ENCODE data around the gene TRDMT1. TPM values are rescaled to one million over a fixed set of nuclear protein-coding genes. Genes with fewer than 3 reads are reported as not detected.

TRDMT1 gene
- total RNA-seq, 2 donors from 2014 or later = 7.3 to 7.5 TPM

GRCh38 chr10:17226891-17227303, 25.4 kb upstream of the TRDMT1 start:
- intact Hi-C loops (cut with DNase I) = no loop called here
- 79 to 91% methylated on average over 8 of the region's 8 CpGs for WGBS, 2 donors
- no peak for TF ChIP-seq POLR2A (IDR thresholded peaks at IDR 0.05)
- TF ChIP-seq, protein P1, sequence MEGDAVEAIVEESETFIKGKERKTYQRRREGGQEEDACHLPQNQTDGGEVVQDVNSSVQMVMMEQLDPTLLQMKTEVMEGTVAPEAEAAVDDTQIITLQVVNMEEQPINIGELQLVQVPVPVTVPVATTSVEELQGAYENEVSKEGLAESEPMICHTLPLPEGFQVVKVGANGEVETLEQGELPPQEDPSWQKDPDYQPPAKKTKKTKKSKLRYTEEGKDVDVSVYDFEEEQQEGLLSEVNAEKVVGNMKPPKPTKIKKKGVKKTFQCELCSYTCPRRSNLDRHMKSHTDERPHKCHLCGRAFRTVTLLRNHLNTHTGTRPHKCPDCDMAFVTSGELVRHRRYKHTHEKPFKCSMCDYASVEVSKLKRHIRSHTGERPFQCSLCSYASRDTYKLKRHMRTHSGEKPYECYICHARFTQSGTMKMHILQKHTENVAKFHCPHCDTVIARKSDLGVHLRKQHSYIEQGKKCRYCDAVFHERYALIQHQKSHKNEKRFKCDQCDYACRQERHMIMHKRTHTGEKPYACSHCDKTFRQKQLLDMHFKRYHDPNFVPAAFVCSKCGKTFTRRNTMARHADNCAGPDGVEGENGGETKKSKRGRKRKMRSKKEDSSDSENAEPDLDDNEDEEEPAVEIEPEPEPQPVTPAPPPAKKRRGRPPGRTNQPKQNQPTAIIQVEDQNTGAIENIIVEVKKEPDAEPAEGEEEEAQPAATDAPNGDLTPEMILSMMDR (IDR thresholded peaks at IDR 0.05) = no peak
- Histone ChIP-seq H3K27me3 (no peaks in the 10 kb centered on the region), H3K4me3 (no peak overlapping the region), H3K27ac (peak overlapping the region in 3 of 4 donors; percentile 90 to 98 (median 90)), H3K4me1 (peaks cover 47% of the 10 kb centered on the region), H3K9me3 (no peaks in the 10 kb centered on the region), H3K36me3 (replicated peaks in 1 of 2; ENCODE audit: insufficient read depth in 1 of 2, low read depth in 2 of 2) (no peaks in the 10 kb centered on the region)
- no peak for DNase-seq
- no peak for ATAC-seq

- no peaks in the 10 kb centered on the region for H3K36me3 ChIP-seq (replicated peaks in 1 of 2; ENCODE audit: insufficient read depth in 1 of 2, low read depth in 2 of 2)
- H3K27me3 ChIP-seq = no peaks in the 10 kb centered on the region
- peaks cover 36% of the 10 kb centered on the region for H3K4me1 ChIP-seq
- intact Hi-C loops (cut with DNase I) = no loop called here
- no peak overlapping the region for H3K4me3 ChIP-seq
- ATAC-seq (no peak), DNase-seq (no peak)
- H3K9me3 ChIP-seq = no peaks in the 10 kb centered on the region
- 72 to 75% methylated on average over 4 of the region's 4 CpGs for WGBS, 2 donors
- H3K27ac ChIP-seq = no peak overlapping the region
- TF ChIP-seq POLR2A (IDR thresholded peaks at IDR 0.05) = no peak
- TF ChIP-seq, protein P1 (IDR thresholded peaks at IDR 0.05) = no peak
Observed at GRCh38 chr10:17225808-17226207, 24.3 kb upstream of the TRDMT1 start.

DNA sequence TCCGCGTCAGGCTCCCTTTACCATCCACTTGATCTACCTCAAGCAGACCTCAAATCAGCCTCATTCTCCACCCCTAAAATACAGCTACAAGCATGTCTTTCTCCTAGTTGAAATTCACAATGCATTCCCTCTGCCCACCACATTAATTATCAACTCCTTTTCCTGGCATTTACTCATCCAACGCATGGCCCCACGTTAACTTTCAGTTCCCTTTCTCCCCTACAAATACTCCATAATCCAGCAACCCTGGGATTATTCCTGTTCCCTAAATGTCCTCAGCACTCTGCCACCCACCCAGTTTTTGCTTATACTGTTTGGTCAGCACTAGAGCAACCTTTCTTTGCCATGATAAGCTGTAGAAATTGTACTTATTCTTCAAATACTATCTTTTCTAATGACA, 20.9 kb upstream of the TRDMT1 start:
- no peaks in the 10 kb centered on the region for H3K9me3 ChIP-seq
- no peak overlapping the region for H3K4me3 ChIP-seq
- ATAC-seq (no peak), DNase-seq (no peak)
- H3K4me1 ChIP-seq = peaks cover 8% of the 10 kb centered on the region
- H3K27ac ChIP-seq = no peak overlapping the region
- H3K36me3 ChIP-seq (replicated peaks in 1 of 2; ENCODE audit: insufficient read depth in 1 of 2, low read depth in 2 of 2) = no peaks in the 10 kb centered on the region
- TF ChIP-seq POLR2A (IDR thresholded peaks at IDR 0.05) = no peak
- TF ChIP-seq, protein P1 (IDR thresholded peaks at IDR 0.05) = no peak
- intact Hi-C loops (cut with DNase I) = no loop called here
- 67 to 83% methylated on average over 4 of the region's 4 CpGs for WGBS, 2 donors
- H3K27me3 ChIP-seq = no peaks in the 10 kb centered on the region

GRCh38 chr10:17220652-17221100, 19.2 kb upstream of the TRDMT1 start:
- intact Hi-C loops (cut with DNase I) = no loop called here
- H3K27me3 ChIP-seq = no peaks in the 10 kb centered on the region
- TF ChIP-seq, protein P1 (IDR thresholded peaks at IDR 0.05) = no peak
- TF ChIP-seq POLR2A (IDR thresholded peaks at IDR 0.05) = no peak
- H3K4me3 ChIP-seq = no peak overlapping the region
- no peaks in the 10 kb centered on the region for H3K36me3 ChIP-seq (replicated peaks in 1 of 2; ENCODE audit: insufficient read depth in 1 of 2, low read depth in 2 of 2)
- DNase-seq = no peak
- H3K4me1 ChIP-seq = no peaks in the 10 kb centered on the region
- peak; percentile 51 for ATAC-seq
- H3K9me3 ChIP-seq = no peaks in the 10 kb centered on the region
- 16 to 30% methylated on average over 1 of the region's 1 CpG for WGBS, 2 donors
- H3K27ac ChIP-seq = no peak overlapping the region

DNA sequence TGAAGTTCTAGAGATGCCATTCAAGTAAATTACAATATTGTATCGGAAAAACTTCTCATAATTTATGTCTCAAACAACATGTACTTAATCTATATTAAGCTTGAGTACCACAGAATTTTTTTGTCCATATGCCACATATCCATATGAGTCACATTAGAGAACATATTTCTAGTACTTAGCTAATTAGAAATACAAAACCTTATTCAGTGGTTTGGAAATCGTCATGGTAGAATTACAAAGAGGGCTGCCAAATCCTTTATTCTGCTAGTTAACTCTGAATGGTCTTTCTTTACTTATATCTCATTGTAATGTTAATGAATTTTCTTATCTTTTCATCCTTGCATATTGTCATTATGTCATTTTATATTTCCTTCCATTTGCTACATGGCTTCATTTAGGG, 17.6 kb upstream of the TRDMT1 start:
- no peaks in the 10 kb centered on the region for H3K4me1 ChIP-seq
- 86 to 96% methylated on average over 2 of the region's 2 CpGs for WGBS, 2 donors
- no peak overlapping the region for H3K4me3 ChIP-seq
- TF ChIP-seq, protein P1 (IDR thresholded peaks at IDR 0.05) = no peak
- TF ChIP-seq POLR2A (IDR thresholded peaks at IDR 0.05) = no peak
- ATAC-seq (no peak), DNase-seq (no peak)
- H3K27me3 ChIP-seq = no peaks in the 10 kb centered on the region
- intact Hi-C loops (cut with DNase I) = no loop called here
- no peaks in the 10 kb centered on the region for H3K36me3 ChIP-seq (replicated peaks in 1 of 2; ENCODE audit: insufficient read depth in 1 of 2, low read depth in 2 of 2)
- no peak overlapping the region for H3K27ac ChIP-seq
- no peaks in the 10 kb centered on the region for H3K9me3 ChIP-seq
